CD14-positive monocyte (primary cell): ENCODE results near the gene PXDN. TPM values are rescaled to one million over a fixed set of nuclear protein-coding genes. Genes with fewer than 3 reads are reported as not detected.

Experiments
- DNase-seq, 3 donors: peaks; one replicate each; pipeline ENCODE4 v3.0.0-alpha.2; 2011 to 2022
- H2AFZ ChIP-seq: 2 replicates; pipeline ENCODE4 v1.6.0; 2012; ENCODE audit warnings: mild to moderate bottlenecking, low read depth, low read length, inconsistent platforms; ENCODE audit not compliant: insufficient read depth, poor library complexity, severe bottlenecking
- H3K27ac ChIP-seq, 2 donors: 1 replicate in 1 of 2; 2 replicates in 1 of 2; pipeline ENCODE4 v1.5.1; 2012 to 2013; ENCODE audit warnings: low read length in 2 of 2, control low read depth in 1 of 2, inconsistent platforms in 1 of 2, low read depth in 1 of 2, mild to moderate bottlenecking in 1 of 2
- H3K27me3 ChIP-seq, 2 donors: one replicate each; pipeline versions ENCODE4 v1.6.0 to v1.6.1; 2011 to 2013; ENCODE audit warnings: low read length in 2 of 2; ENCODE audit not compliant: control insufficient read depth in 2 of 2, insufficient read depth in 2 of 2
- H3K36me3 ChIP-seq, 2 donors: replicated peaks in 1 of 2; 1 replicate in 1 of 2; 2 replicates in 1 of 2; pipeline versions ENCODE4 v1.5.1 to v1.6.1; 2012 to 2013; ENCODE audit warnings: low read length in 2 of 2, control low read depth in 1 of 2, inconsistent platforms in 1 of 2, mild to moderate bottlenecking in 1 of 2; ENCODE audit not compliant: insufficient read depth in 2 of 2, control insufficient read depth in 1 of 2
- H3K4me1 ChIP-seq, 2 donors: 1 replicate in 1 of 2; 2 replicates in 1 of 2; pipeline versions ENCODE4 v1.5.1 to v1.6.1; 2012 to 2013; ENCODE audit warnings: low read length in 2 of 2, control low read depth in 1 of 2, inconsistent platforms in 1 of 2, mild to moderate bottlenecking in 1 of 2, moderate library complexity in 1 of 2; ENCODE audit not compliant: insufficient read depth in 2 of 2, control insufficient read depth in 1 of 2
- H3K4me2 ChIP-seq: replicated peaks from 2 replicates; pipeline ENCODE3; 2012; ENCODE audit warnings: low read length, moderate library complexity, mild to moderate bottlenecking; ENCODE audit not compliant: poor library complexity, severe bottlenecking; ENCODE audit errors: extremely low read depth
- H3K4me3 ChIP-seq, 3 experiments: fragments of 200-600 bp in 1 of 3; sonication (generic) in 1 of 3; replicated peaks in 1 of 3; 1 replicate in 2 of 3; 2 replicates in 1 of 3; pipeline ENCODE4 v1.5.1; 2011 to 2013; ENCODE audit warnings: low read length in 3 of 3, mild to moderate bottlenecking in 3 of 3, control low read depth in 2 of 3, low read depth in 2 of 3, inconsistent platforms in 1 of 3, moderate library complexity in 1 of 3
- H3K79me2 ChIP-seq: 2 replicates; pipeline ENCODE4 v1.6.0; 2012; ENCODE audit warnings: mild to moderate bottlenecking, control low read depth, inconsistent platforms, low read length, moderate library complexity; ENCODE audit not compliant: insufficient read depth
- H3K9ac ChIP-seq: 2 replicates; pipeline ENCODE4 v1.6.0; 2017; ENCODE audit warnings: low read length, mild to moderate bottlenecking; ENCODE audit not compliant: insufficient read depth, poor library complexity, severe bottlenecking
- H3K9me3 ChIP-seq, 2 donors: replicated peaks in 1 of 2; 1 replicate in 1 of 2; 2 replicates in 1 of 2; pipeline versions ENCODE4 v1.5.1 to v1.6.1; 2012 to 2013; ENCODE audit warnings: low read length in 2 of 2, control low read depth in 1 of 2; ENCODE audit not compliant: control insufficient read depth in 1 of 2, insufficient read depth in 1 of 2
- H4K20me1 ChIP-seq: 2 replicates; pipeline ENCODE4 v1.6.0; 2012; ENCODE audit warnings: mild to moderate bottlenecking, low read length, control low read depth, moderate library complexity; ENCODE audit not compliant: insufficient read depth
- H3K27ac Mint-ChIP-seq, 7 donors: one replicate each; pipeline ENCODE4 v1.8.0; 2020; ENCODE audit warnings: mild to moderate bottlenecking in 7 of 7, mixed read lengths in 7 of 7, moderate library complexity in 6 of 7, inconsistent platforms in 2 of 7
- H3K27me3 Mint-ChIP-seq, 3 donors: one replicate each; pipeline ENCODE4 v1.8.0; 2021 to 2022; ENCODE audit warnings: low read depth in 3 of 3, mild to moderate bottlenecking in 3 of 3, mixed read lengths in 3 of 3, moderate library complexity in 3 of 3, inconsistent platforms in 1 of 3
- H3K36me3 Mint-ChIP-seq, 2 donors: one replicate each; pipeline ENCODE4 v1.8.0; 2020; ENCODE audit warnings: mixed read lengths in 2 of 2, inconsistent platforms in 1 of 2, mild to moderate bottlenecking in 1 of 2
- H3K4me1 Mint-ChIP-seq: one replicate; pipeline ENCODE4 v1.8.0; 2020; ENCODE audit warnings: mild to moderate bottlenecking, mixed read lengths
- H3K4me3 Mint-ChIP-seq, 2 donors: one replicate each; pipeline ENCODE4 v1.8.0; 2020; ENCODE audit warnings: mild to moderate bottlenecking in 2 of 2, mixed read lengths in 2 of 2, moderate library complexity in 1 of 2
- H3K9me3 Mint-ChIP-seq, 7 donors: one replicate each; pipeline ENCODE4 v1.8.0; 2020 to 2022; ENCODE audit warnings: mixed read lengths in 7 of 7, mild to moderate bottlenecking in 6 of 7, moderate library complexity in 6 of 7, inconsistent platforms in 2 of 7
- whole genome bisulfite sequencing: methylation state at CpG from one replicate; pipeline ENCODE4 v1.1.5; 2013; ENCODE audit warnings: missing lambda C conversion rate; ENCODE audit not compliant: insufficient coverage; 5-methylcytosine and 5-hydroxymethylcytosine counted together
- intact Hi-C, 2 donors: fragments of 100-400 bp; cut with micrococcal nuclease; formaldehyde crosslinking; loops; one replicate each; pipeline versions ENCODE4 v1.15.0 to v1.15.1; 2023
- polyA plus RNA-seq, 3 donors: library from polyadenylated mRNA; depleted of rRNA in 1 of 3; unstranded in 2 of 3; stranded (reverse) in 1 of 3; fragments of 300-500 nt in 2 of 3; fragments of >200 nt in 1 of 3; fragmentation: Illumina TruSeq in 2 of 3; gene quantifications; 1 replicate in 2 of 3; 2 replicates in 1 of 3; pipeline ENCODE4 v1.2.3, GENCODE V29; 2012 to 2021
- TF ChIP-seq, protein P1 (sequence below): fragments of 200-600 bp; IDR thresholded peaks from one replicate; pipeline ENCODE4 v1.8.0; 2022; ENCODE audit warnings: antibody characterized with exemption, mild to moderate bottlenecking

PXDN gene
- polyA plus RNA-seq, 3 donors, result not detected

DNA sequence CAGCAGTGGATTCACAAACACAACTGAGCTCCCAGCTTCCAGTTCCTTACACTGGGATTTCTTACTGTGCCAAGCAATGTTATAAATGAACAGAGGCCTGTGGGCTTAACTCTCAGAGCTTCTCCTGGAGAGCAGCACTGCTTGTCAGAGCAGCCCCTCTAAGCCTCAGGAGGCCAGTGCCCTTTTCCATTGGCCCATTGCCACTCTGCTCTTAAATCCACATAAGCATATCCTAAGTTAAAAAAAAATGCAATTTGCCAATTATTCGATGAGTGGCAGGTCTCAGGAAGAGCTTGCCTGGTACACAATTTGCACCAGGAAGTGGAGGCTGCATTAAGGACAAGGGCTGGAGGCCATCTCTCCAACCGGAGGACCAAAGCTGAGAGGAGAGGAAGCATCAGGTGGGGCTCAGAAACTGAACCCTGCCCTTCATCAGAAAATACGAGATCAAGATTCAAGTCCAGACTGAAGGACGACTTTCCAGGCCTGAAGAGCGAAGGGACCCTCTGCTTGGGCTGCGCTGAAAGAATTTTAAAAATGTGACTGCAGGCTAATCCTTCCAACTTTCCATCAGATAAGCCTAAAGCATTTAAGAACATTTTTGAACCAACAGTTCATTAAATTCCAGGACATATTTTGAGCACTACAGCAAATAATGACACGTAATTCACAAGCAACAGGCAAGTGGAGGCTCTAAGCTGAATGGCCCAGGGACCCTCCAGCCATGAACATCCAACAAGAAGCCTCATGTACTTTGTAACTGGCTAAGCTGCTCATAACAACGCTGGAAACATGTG lies 28.4 kb upstream of the PXDN start:
- no peak for DNase-seq
- Mint-ChIP-seq H3K36me3 (no peaks in the 10 kb centered on the region), H3K4me1 (no peaks in the 10 kb centered on the region), H3K27me3 (peaks cover 3 to 7% (median 7%) of the 10 kb centered on the region in 3 donors), H3K27ac (no peak overlapping the region), H3K4me3 (no peak overlapping the region), H3K9me3 (peaks cover 0 to 2% (median 0%) of the 10 kb centered on the region in 7 donors)
- Histone ChIP-seq H3K4me2 (no peak overlapping the region), H3K9ac (no peak overlapping the region), H3K4me1 (no peaks in the 10 kb centered on the region), H3K79me2 (no peaks in the 10 kb centered on the region), H3K27me3 (no peaks in the 10 kb centered on the region), H3K9me3 (no peaks in the 10 kb centered on the region), H2AFZ (no peak overlapping the region), H3K27ac (no peak overlapping the region), H4K20me1 (no peaks in the 10 kb centered on the region), H3K36me3 (no peaks in the 10 kb centered on the region), H3K4me3 (no peak overlapping the region)
- 86% methylated on average over 8 of the region's 8 CpGs for WGBS
- intact Hi-C loops, result no loop called here
- TF ChIP-seq, protein P1, sequence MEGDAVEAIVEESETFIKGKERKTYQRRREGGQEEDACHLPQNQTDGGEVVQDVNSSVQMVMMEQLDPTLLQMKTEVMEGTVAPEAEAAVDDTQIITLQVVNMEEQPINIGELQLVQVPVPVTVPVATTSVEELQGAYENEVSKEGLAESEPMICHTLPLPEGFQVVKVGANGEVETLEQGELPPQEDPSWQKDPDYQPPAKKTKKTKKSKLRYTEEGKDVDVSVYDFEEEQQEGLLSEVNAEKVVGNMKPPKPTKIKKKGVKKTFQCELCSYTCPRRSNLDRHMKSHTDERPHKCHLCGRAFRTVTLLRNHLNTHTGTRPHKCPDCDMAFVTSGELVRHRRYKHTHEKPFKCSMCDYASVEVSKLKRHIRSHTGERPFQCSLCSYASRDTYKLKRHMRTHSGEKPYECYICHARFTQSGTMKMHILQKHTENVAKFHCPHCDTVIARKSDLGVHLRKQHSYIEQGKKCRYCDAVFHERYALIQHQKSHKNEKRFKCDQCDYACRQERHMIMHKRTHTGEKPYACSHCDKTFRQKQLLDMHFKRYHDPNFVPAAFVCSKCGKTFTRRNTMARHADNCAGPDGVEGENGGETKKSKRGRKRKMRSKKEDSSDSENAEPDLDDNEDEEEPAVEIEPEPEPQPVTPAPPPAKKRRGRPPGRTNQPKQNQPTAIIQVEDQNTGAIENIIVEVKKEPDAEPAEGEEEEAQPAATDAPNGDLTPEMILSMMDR, result no peak

DNA sequence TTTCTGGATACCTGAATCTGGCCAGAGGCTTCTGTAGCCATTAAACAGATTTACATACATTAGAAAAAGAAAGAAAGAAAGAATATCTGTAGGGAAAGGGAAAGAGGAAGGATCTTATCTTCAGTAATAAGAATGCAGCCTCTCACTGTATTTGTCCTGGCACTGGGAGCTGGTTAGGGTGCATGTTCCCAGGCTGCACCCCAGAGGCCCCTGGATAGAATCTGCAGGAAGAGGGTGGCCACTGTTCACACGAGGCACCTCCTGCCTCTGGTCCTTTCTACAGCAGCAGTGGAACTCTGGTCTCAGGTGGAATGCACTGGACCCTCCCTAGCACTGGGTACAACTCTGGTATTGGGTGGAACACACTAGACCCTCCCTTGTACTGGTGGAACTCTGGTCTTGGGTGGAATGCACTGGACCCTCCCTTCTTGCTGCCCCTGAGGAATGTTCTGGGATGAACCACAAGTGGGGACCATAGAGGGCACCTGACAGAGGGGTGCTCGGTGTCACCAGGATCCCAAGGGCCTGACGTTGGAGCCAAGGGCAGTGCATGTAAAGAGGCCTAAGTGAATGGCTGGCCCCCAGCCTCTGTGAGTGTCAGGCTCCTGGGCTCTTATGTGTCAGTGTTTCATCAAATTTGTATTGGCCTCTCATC lies 27.4 kb upstream of the PXDN start:
- Histone ChIP-seq H3K9ac (no peak overlapping the region), H3K4me1 (no peaks in the 10 kb centered on the region), H3K79me2 (no peaks in the 10 kb centered on the region), H3K9me3 (no peaks in the 10 kb centered on the region), H3K4me3 (no peak overlapping the region), H3K27me3 (no peaks in the 10 kb centered on the region), H3K36me3 (no peaks in the 10 kb centered on the region), H3K27ac (no peak overlapping the region), H3K4me2 (no peak overlapping the region), H2AFZ (no peak overlapping the region), H4K20me1 (no peaks in the 10 kb centered on the region)
- Mint-ChIP-seq H3K27ac (no peak overlapping the region), H3K4me3 (no peak overlapping the region), H3K9me3 (peaks cover 0 to 2% (median 0%) of the 10 kb centered on the region in 7 donors), H3K4me1 (no peaks in the 10 kb centered on the region), H3K27me3 (peaks cover 3 to 8% (median 4%) of the 10 kb centered on the region in 3 donors), H3K36me3 (no peaks in the 10 kb centered on the region)
- intact Hi-C loops, result no loop called here
- 68% methylated on average over 3 of the region's 3 CpGs for WGBS
- no peak for DNase-seq
- TF ChIP-seq, protein P1, result no peak
